HG03521 (cell line): ENCODE measurements around the gene TF.
A peak's percentile ranks its signal among the peaks of the same experiment; 100 is the strongest.

Source experiments
- ATAC-seq: cut with Tn5 transposase; IDR thresholded peaks from one replicate; pipeline ENCODE4 v1.9.1; 2021; ENCODE audit warnings: mild to moderate bottlenecking, moderate library complexity; ENCODE audit not compliant: unreplicated experiment

The TF gene

DNA sequence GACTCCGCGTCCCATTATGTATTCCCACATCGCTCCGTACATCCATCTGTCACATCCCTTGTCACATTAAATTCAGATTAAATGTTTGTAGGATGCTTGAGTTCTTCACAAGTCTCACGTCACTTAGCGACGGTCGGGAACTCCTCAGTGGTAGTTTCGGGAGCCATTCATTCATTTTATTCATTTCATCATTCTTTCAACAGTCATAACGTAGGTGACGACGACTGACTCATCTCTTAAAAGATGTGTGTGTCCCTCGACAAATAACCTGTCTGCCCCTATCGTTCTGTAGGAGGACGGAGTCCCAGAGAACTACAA is 59.1 kb downstream of the TF start:
- ATAC-seq = no peak

DNA sequence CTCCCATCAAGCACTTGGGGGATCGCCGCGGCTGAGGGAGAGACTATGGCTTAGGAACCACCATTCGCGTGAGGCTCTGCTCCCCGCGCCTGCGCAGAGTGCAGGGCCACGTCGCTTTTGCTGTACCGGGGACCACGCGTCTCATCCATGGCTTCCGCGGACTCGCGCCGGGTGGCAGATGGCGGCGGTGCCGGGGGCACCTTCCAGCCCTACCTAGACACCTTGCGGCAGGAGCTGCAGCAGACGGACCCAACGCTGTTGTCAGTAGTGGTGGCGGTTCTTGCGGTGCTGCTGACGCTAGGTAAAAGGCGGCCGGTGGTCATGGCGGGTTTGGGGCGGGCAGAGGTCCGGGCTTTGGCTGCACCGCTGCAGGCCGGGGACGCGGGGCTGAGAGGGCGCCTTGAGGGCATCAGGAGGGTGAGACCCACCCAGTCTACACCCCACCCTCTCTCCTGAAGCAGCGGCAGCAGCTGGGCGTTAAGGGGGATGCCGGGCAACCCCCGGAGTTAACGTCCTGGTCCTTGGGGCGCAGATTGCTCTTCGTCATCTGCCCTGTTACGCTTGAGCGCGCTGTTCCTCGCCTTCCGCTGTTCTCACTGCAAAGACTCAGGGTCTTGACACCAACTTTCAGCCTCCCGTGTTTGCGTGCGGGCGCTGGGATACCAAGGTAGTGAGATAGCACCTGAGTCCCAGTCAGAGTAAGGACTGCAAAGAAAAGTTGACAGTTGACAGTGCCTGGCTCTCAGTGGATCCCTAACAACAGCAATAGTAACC is 59.7 kb downstream of the TF start, which contains the start of gene SRPRB:
TSS of gene SRPRB (plus strand) at position 114 of the 774 bp plus-strand sequence. CDS start at position 148, 34 bp downstream.
- peak; percentile 97 for ATAC-seq

DNA sequence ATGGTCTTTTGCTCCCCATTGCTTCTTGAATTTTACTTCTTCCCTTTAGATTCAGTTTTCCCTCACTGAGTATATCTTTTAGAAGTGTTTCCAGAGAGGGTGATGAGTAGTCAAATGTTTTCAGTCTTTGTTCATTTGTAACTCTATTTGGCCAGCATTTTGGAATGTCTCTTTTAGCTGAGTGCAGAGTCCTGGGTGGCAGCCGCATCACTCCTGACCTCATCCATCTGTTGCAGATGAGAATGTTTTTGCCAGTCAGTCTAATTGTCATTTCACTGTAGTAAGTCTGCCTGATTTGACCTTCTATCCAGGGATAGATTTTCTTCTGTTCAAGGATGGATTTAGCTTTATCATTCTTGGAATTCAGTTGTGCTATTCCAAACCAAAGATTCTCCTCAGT is 66.7 kb downstream of the TF start:
- ATAC-seq = no peak

DNA sequence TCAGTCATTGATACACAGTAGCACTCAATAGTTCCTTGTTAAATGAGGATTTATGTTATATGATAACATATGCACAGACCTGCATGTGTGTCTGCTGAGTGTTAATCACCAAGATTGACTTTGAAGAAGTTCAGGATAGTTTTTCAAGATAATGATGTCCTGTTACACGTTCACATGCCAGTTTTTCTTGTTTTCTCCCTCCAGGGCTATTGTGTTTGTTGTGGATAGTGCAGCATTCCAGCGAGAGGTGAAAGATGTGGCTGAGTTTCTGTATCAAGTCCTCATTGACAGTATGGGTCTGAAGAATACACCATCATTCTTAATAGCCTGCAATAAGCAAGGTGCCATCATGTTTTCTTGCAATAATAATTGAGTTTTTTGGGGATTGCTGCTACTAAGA is 69.2 kb downstream of the TF start:
- no peak for ATAC-seq

DNA sequence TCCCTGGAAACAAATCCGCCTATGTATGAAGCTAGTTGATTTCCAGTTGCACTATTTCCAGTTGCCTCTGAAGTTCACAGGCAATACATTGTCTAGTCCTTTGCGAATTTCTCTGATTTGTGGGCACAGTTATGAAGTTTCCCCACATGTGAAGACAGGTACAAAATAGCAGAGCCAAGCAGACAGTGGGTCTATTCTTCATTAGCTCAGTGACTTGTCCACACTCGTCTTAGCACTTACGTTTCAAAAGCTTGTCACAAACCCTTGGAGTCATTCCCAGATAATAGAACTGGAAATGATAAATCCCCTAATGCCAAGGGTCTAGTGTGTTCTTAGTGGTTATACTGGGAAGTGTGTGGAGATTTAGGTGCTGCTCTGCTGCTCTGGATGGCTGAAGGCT is 73.9 kb downstream of the TF start:
- no peak for ATAC-seq

DNA sequence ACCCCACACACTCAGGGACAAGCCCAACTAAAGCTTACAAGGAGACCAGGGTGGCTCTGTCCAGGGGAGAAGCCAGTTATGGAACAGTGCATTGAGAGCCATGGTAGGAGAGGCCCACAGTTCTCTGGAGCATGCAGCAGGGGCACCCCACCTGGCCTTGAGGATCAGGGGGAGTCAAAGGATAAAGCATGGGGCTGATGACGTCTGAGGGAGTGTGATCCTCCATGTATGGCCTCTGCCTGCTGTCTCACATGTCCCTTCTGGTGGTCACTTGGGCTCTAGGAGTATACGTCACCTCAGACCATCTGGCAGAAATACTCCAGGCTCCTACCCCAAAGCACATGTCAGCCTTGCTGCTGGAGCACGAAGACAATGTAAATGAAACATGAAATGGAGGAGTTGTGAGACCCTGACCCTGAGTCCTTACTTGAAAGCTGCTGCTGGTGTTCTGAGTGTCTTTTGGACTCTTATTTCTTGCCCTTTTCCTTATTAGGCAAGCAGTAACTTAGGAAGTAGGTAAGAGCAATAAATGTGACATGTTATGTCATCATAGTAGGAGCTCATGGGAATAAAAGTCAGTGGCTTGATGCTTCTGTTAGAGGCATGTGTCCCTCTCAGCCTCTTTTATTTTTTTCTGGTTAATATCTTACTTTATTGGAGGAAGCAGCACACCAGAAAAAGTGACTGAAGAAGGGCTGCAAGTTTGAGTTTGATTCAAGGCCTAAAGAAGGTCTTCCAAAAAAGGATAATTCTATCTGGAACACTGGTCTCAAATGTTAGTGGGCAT is 74.9 kb downstream of the TF start:
- no peak for ATAC-seq

DNA sequence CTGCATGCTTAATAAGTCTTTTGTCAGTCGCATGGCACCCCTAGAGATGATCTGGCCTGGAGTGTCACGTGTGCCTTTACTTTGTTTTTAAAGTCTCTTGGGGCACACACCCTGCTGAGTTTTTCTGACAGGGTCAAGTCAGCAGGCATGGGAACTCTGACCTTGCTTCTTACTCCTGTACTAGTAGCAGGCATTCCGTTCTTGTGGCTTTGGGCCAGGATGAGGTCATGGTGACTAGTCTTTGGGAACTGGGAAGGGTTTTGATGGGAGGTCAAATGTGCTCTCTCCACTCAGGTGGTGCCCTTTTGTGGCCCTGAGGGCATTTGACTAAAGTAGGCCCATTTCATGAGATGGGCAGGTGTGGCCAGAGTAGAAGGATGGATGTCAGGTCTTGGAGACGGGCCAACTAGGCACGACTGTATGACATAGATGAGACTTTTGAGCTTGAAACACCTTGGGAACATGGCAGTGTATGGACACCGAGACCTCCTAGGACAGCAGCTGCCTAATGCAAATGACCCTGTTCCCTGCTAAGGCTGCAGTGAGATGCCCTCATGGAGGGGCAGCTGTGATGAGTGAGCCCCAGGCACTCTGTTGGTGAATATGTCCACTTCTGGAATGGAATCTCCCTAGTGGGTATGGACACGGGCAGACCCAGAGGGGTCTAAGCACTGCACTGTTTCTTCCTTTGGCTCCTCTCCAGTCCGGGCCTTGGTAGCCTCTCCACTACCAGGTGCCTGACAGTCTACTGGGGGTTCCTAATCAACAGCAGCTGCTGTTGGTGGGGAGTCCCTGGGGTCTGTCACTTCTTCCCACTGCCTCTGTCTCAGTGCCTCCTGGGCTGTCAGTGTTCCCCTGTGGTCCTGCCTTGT is 75.8 kb downstream of the TF start:
- no peak for ATAC-seq

DNA sequence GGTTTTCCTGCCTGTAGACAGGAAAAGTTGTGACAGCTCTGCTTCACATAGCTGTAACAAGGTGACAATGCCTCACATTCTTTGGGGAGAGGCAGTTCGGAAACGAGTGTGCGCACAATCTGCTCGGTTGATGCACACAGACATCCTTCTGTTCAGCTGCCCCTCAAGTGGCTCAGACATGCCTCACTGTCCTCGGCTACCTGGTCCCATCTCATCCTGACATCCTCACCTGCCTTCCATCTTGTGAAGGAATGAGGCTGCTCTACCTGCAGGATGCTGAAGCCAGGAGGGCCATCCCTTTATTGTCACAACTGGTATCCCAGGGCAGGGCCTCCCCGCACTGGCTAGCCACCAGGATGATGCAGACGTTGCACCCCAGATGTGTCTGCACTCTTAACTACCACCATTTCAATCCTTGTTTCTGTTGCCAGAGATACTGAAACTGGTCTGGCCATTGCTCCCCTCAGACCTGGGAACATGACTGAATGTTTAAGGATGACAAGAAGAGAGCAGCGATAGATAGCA is 78.8 kb downstream of the TF start:
- ATAC-seq = no peak

DNA sequence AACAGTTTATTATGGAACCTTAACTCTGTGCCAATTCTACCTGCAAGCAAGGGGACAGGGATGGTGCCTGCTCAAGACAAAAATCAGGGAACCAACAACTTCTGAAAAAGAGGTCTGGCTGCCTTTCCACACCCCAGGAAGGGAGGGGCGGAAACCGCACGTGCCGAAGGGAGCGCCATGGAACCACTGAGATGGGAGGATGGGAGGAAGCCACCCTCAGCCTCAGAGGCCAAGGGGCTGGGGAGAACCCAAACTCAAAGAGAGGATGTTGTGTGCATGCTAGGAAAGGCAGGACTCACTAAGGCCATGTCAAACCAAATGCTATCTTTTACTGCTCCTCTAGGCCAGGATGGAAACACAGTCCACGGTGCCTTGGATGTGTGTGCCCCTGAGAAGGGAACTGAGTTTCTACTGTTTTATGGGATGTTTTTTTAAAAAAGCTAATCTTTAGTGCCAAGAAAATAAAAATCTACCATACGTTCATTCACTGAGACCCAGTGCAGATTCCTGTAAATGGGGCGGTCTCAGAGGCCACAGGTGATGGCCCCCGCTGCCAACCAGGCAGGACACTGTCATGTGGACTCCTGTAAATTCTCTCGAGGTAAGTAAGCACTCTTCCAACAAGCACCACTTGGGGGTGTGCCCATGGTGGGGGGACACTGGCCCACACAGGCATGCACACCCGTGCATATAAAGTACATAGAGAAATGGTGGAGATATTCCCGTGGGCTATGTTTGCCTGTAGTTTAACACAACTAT is 80.0 kb downstream of the TF start:
- no peak for ATAC-seq

DNA sequence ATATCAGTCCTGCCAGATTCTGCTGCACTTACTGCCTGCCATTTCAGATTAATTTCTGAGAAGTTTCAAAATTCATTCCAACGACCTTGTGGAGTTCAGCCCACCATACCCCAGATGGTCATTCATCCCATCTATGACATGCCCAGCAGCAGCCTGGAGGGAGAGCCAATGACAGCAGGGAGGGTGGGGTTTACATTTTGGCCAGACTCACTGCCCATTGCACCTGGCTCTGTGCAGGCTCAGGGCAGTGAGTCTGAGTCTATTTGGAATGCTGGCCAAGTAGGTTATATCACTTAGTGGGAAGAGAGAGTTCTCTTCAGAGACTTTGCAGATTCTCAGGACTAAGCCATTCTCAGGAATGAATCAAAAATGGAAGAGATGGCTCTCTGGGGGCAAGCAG is 80.9 kb downstream of the TF start:
- no peak for ATAC-seq

DNA sequence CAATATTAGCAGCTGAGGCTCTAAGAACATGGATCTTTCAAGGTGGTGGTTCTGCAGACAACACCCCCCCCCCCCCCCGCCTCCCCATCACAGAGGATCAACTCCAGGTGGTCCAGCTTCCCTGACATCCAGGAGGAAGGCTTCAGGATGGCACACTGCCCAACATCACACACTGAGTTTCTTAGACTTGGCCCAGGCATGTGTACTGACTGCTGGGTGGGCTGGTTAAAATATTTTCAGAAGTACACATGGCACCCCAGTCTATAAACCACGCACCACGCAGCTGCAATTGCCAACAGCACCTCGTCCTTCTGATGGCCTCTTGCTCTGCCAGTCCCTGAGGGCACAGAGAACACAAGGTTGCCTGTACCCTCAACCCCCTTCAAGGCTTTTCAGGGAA is 81.5 kb downstream of the TF start:
- ATAC-seq = no peak

DNA sequence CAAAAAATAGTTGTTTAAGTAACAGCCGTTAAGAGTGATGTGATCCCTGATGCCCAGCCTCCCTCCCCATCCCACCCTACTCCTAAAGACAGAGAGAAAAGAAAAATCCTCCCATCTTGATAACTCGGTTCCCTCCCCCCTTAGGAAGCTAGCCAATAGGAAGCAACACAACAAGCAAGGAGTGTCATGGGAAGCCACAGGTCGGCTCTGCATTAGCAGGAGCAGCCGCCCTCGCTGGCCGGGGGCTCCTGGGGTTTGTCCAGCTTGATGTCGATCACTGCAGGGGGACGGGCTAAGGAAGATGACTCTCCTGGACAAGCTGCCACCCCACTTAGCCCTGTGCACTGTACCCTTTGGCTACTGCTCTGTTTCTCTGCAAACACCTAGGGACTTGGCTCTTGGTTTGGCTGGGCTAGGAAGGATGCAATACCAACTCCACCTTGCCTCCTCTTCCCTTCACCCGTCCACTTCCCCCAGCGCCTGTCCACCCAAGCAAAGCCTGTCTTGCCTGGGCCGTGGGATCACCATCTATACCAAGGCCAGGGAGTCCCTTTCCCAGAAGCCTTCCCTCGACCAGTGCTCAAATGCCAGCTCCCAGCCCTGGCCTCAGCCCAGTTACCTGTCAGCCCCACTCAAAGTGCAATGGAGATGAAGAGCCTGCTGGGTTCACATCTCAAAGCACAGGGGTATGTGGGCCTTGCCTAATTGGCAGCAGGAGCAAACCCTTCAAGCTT is 82.5 kb downstream of the TF start:
- ATAC-seq = no peak

DNA sequence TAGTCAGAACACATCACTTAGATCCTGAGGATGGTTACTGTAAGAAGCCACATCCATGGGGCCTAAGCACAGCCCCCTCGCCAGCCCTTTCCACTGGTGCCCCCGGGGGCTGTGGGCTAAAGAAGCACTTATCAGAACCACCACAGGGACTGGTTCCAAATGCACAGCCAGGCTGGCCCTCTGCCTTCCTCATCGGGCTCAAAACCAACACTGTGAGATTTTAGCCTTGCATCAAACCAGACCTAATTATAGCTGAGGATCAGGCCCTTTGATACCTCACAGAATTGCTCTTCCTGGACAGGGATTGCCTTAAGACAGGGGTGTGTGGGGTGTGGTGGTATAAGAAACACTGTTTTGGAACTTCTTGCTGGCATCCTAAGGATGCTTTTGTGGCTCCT is 83.1 kb downstream of the TF start:
- no peak for ATAC-seq

DNA sequence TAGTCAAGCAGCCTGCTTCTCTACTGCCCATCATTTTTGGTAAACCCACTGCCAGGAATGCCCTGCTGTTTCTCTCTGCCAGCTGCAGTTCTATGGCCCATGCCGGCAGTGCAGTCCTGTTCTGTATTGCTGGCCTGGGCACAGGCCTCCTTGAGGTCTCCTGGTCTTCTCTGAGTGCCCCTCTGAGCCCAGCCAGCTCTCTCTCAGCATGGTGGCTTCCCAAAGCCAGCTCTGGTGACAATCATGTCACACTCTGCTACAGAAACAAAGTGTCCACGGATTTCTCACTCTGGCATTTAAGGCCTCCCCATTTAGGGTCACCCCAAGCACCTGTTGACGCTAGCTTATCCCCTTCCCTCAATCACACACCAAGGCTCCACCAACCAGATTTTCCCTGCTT is 83.9 kb downstream of the TF start:
- no peak for ATAC-seq

DNA sequence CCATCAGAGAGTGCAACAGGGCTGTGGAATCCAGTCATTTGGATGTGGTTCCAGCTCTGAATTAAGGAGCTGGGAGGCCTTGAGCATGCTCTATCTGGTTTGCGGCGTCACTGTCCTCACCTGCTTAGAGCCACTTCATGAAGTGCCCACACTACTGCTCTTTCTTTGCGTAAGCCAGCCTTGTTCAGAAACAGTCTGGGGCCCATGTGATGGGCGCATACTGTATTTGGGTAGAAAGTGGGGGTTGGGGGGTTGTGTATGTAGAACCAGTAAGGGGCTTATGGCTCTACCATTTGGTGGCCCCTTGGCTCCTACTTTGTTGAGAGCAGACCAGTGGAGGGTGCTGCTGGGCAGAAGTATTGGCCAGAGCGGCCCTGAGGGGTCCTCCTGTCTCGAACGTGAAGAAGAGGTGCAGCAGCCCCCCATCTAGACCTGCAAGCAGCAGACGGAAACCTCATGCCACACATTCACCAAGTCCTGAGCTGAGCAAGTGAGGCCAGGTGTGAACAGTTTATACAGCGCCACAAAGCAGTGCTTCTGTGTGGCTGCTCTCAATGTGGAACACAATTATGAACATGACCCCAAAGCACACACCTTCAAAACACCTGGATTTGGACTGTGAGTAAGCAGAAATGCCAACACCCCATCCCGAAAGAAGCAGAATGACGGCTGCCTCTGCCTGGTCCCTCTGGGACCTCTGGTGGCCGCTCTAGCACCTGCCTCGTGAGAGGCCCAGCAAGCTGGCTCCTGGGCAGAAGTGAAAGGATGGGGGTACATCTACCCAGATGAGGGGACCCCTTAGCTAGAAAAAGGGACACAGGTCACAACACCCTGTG is 86.0 kb downstream of the TF start:
- ATAC-seq = no peak

DNA sequence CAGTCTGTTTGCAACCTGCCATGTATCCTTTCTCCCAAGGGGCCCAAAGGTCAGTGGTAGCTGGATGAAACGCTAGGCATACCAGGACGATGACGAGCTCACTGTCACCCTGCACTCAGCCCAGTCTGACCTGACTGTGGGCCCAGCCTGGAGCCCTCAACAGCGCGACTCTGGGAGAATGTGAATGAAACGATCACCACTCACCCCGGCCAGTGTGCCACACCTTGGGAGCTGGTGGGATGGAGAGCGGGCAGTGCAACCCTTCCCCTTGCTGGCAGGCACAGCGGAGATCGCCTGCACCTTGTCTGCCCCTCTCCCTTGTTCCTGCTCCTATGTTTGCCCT is 86.6 kb downstream of the TF start:
- ATAC-seq = no peak

DNA sequence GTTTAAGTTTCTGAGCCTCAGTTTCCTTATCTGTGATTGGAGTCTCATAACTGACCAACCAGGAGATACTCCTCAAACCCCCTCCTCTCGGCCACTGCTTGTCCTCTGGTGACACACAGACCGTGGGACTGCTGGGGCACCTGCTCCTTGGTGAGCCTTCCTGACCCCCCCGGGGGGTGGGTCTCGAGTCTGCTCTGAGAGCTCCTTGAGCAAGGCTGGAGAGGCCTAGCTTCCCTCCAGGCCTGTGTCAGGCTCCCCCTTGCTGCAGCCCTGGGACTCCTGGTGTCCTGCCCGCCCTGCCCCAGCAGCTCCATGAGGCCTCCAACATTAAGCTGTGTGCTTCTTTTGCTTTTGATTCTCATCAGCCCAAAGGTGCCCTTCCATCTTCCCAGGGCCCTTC is 87.1 kb downstream of the TF start:
- no peak for ATAC-seq

DNA sequence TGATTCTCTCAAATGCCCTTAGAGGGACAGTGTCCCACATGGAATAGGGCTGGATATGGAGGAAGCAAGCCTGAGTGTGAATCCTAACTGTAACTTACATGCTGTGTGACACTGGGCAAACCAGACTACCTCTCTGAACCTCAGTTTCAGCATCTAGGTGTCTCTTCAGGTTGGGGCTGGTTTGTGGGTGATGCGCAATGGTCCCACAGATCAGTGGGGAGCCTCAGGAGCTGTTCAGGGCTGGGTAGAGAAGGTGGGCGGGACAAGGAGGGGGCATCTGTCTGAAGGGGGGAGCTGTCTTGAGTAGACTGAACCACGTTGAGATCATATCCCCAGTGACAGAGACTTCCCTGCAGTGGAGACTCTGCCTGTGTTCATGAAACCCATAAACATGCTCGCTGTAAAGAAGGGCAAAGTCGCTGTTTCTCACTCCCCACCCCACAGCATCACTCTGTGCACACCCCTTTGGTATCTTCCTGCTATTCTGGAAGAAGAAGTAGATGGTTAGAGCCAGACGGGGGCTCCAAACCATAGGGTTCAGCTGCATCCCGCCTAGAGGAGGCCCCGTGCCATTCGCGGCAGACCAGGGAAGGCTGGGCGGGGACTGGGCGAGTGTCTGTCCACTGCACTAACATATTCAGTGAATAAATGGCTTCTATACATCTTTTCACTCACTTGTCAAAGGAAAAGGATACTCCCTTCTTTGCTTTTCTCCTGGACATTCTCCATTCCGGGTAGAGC is 87.9 kb downstream of the TF start:
- no peak for ATAC-seq
